Central memory CD4-positive, alpha-beta T cell (primary cell): ENCODE results near the gene SEPTIN10.
"Not testable (repeated sequence)": the region's sequence is repeated elsewhere in the genome, so short reads cannot be mapped to it uniquely, and the experiment has no call there.

ENCODE experiments used
- DNase-seq: peaks from one replicate; pipeline ENCODE4 v3.0.0; 2022

SEPTIN10 gene

DNA sequence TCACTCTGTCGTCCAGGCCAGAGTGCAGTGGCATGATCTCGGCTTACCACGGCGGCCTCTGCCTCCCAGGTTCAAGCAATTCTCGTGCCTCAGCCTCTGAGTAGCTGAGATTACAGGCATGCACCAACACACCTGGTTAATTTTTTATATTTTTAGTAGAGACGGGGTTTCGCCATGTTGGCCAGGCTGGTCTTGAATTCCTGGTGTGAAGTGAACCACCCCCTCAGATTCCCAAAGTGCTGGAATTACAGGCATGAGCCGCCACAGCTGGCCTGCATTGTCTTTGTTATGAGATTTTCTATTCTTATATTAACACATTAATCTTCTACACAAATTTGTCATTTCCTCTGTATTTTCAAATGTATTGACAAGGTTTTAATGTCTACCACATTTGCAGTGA, 75.2 kb downstream of the SEPTIN10 start:
- no peak for DNase-seq

DNA sequence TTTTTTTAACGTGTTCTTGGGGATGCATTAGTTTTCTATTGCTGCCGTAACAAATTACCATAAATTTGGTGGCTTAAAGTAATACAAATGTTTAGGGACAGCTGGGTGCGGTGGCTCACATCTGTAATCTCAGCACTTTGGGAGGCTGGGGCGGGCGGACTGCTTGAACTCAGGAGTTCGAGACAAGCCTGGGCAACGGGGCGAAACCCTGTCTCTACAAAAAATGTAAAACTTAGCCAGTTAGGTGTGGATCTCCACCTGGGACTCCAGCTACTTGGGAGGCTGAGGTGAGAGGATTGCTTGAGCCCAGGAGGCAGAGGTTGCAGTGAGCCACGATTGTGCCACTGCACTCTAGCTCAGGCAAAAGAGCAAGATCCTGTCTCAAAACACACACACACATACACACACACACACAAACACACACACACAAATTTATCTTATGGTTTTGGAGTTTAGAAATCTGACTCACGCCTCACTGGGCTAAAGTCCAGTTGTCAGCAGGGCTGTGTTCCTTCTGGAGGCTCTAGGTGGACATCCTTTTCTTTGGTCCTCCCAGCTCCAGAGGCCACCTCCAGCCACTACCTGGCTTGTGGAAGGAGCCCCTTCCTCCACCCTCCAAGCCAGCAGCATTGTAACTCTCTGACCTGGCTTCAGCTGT, 76.1 kb downstream of the SEPTIN10 start:
- DNase-seq, result no peak

DNA sequence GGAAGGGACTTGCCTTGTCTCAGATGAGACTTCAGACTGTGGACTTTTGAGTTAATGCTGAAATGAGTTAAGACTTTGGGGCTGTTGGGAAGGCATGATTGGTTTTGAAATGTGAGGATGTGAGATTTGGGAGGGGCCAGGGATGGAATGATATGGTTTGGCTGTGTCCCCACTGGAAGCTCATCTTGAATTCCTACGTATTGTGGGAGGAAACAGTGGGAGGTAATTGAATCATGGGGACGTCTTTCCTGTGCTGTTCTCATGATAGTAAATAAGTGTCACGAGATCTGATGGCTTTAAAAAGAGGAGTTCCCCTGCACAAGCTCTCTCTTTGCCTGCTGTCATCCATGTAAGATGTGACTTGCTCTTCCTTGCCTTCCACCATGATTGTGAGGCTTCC, 77.2 kb downstream of the SEPTIN10 start:
- not testable (repeated sequence) for DNase-seq

DNA sequence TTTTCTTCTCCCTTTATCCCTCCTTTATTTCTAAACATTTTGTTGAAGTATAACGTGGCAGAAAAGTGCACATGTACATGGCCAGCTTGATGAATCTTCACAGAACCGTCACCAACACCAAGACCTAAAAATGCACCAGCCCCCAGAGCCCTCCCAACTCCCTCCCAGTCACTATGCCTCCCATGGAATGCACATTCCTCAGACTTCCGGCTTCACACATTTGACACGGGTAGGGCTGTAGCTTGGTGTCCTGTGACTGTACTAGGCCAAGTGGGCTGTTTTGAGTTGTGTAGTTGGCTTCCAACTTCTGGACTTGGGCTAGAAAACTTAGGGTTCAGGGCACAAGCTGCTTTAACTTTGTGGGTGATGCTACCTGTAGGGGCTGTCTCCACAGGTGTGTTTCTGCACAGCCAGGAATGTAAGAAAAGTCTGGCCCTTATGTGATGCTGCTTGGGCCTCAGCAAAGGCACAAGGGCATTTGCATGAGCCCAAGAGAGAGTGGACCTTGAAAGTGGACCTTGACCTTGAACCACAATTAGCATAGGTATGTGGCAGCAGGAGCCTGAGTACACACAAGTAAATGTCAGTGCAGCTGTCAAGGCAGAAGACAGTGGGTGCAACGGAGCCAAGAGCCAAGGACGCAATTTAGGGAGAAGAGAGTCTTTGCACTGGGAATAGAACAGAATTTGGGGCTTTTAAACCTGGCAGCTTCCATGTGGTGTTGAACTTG, 78.4 kb downstream of the SEPTIN10 start:
- no peak for DNase-seq

DNA sequence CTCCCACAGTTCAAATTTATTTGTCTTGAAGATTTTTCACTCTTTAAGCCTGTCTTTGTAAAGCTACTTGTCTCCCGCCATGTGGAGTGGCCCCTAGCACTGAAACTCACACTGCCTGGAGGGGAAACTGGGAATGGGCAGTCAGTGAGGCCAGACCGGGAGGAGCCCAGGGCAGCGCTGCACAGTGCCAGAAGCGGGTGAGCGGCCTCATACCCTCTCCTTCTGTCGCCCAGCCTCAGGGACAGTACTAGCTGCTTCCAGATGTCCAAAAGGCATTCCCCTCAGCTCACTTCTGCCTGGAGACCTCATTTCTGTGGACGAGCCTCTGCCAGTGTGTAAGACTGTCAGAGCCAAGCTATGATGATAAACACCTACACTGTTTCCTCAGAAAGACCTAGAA, 79.9 kb downstream of the SEPTIN10 start:
- no peak for DNase-seq

DNA sequence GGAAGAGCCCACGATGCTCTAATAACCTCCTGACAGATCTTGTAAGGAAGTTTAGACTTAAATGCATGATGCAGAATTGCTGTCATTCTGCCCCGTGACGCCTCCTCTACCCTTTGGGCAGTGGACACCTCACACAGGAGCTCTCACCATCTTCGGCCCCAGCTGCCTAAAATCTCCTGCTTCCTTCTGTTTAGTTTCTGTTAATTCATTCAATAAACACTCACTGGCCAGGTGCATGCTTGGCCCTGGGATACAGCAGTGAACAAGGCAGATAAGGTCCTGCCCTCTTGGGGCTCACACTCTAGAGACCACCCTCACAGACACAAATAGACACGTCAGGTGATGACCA, 81.1 kb downstream of the SEPTIN10 start:
- DNase-seq, result no peak

DNA sequence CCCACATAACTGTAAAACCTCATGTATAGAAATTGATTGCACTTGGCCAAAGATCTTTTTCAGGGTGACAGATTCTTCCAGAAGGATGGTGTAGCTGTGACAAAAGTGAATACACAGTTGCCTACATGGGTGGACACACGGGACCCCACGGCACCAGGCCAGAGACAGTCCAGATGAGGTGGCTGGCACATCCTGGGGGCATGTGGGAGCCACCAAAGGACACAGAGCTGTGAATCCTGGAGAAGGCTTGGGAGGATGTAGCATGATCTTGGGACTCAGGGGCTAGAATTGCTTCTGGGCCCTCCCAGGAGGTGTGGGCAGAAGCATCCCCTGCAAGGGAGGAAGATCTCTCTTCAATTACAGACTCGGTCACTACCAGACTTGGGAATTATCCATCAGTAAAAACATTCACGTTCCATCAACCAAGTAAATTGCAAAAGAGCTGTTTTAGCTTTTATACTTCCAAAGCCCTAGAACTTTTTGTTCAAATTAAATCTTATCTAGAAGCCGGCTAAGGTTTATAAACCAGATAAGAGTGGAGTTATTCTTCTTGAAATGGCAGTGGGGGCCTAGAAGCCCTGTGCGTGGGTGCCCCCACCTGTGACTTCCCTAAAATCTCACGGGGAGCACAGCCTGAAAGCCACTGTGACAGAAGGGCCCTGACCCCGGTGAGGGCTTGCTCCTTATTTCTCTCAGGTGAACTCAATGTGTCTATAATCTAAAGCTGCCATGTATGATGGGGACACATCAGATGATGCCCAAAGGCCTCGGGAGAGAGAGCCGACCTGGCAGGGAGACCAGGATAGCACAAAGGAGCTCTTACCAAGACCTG, 81.7 kb downstream of the SEPTIN10 start:
- DNase-seq, result no peak

- no peak for DNase-seq
Measured at GRCh38 chr2:109531221-109531620, 82.5 kb downstream of the SEPTIN10 start.

DNA sequence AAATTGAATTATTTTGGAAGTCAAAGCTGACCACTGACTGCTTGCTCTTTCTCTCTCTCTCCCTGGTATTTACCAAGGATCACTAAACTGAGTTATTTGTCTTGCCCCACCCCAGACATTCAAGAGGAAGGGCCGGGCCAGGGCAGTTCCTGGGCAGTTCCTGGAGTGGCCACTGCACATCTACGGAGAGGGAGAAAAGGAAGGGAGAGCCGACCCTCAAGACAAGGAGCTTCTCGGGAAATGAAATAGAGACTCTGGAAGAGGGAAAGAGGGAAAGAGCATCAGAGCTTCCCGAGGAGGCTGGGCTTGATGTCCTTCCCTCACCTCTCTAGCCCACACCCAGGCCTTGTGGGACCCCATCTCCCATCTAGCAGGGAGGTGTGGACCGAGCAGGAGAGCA, 83.1 kb downstream of the SEPTIN10 start:
- DNase-seq, result no peak

DNA sequence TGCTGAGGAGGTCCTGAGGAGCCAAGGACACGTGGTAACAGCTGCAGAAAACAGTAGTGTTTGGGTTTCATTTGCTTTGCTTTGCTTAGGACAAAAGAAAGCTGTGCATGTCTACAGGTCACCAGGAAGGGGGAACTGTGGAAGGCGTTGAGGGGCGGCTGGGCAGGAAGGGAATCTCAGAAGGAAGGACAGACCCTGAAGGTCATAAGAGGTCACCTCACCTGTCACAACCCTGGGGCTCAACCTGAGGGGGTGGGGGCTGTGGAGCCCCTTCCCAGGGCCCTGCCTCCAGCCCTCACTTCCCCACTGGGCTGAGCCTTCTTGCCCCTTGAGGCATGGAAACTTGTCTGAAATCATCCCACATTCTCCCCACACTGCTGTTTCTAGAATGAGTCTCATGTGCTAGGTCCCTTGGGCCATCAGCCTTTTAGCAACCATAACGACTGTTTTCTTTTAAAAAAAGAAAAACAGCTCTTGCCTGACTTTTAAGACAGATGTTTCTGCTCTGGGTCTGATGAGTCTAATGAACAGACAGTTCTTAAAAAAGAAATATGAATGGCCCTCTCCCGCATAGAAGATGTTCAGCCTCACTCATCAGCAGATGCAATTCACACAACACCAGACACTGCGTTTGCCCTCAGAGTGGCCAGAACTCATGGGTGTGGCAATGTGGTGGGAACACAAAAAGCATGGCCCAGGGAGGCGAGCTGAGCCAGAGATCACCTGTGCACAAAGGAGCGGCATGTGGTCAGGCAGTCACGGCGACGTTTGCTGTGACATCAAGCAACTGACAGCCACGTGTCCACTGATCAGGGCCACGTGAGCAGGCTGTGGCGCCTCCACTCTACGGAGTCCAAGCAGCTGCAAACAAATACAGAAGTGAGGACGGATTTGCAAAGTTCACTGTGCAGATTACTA, 84.0 kb downstream of the SEPTIN10 start:
- no peak for DNase-seq

DNA sequence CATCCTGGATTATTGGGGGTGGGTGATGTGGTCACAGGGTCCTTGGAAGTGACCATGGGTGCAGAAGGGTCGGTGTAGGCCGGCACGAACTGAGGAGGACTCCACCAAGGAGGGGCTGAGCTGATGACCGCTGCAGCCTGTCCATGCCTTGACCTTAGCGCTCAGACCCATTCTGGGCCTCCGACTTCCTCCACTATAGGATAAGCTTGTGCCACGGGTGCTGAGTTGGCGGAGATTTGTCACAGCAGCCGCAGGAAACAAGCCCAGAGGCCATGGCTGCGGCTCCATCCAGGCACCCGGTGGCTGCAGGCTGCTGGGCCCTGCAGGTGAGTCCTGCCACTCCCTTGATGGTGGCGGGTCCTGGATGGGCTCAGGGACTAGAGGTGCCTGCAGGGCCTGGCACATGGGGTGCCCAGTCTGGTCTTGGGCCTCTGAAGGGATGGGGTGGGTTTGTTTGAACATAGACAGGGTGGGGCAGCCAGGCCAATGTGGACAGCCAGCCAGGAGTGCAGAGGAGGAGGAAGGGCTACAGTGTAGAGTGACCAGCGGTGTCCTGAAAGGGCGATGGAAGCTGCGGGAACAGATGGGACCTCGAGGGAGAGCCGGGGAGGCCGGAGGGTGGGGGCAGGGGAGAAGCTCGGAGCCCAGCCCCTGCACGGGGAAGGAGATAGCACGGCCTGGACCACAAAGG, 84.8 kb downstream of the SEPTIN10 start:
- no peak for DNase-seq

DNA sequence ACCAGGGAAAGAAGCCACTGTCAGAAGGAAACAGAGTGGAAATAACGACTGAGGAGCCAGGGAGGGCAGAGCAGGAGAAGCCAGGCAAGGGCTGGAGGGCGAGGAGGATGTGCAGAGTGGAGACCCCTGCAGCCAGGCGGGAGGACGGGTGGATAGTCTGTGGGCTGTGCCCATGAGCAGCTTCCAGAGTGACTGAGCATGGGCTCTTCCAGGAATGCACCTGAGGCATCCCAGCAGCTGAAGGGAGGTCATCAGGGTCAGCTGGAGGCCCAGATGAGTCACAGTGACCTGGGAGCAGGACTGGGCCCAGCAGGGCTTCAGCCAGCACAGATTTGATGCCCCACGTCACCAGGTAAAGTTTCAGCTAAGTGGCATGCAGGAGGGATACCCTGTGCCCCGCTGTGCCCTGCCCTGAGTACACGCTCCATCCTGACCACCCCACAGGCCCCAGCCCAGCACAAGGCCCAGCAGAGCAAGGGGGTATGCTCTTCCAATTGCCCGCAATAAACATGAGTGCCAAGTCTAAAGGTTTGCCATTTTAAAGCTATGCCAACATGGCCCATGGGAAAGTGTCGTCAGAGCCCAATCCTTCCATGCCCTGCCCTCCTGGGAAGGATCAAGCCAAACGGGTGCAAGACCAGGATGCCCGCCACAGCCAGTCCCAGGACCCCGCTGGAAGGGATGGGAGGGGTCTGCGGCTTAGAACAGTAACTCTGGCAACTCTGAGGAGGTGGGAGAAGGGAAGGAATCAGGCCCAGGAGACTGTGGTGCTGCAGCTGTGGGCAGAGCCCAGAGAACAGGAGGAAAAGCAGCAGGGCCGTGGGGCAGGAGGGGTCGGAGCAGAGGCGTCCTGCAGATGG, 85.7 kb downstream of the SEPTIN10 start:
- DNase-seq, result no peak

DNA sequence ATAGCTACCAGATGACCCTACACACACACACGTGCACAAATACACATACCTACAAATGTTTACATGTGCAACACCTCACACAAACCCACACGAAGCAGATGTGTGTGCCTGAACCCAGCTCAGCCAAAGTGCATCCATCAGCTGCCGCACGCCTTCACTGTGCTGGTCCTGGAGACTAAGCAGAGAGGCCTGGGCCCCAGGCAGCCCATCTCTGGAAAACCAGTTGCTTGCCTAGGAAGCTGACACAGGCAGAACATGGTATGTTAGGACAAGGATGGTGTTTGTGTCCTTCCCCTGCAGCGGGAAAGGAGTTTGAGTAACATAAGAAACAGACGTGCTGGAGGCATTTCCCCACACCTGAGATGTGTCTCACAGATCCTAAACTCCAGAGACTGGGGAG, 86.7 kb downstream of the SEPTIN10 start:
- DNase-seq, result no peak

GRCh38 chr2:109526442-109526970, 87.3 kb downstream of the SEPTIN10 start:
- no peak for DNase-seq

- DNase-seq, result no peak
Measured at GRCh38 chr2:109525836-109526235, 87.9 kb downstream of the SEPTIN10 start.

GRCh38 chr2:109523536-109524361, 90.0 kb downstream of the SEPTIN10 start:
- no peak for DNase-seq

- no peak for DNase-seq
Measured at GRCh38 chr2:109523121-109523520, 90.6 kb downstream of the SEPTIN10 start.

- DNase-seq, result no peak
Measured at GRCh38 chr2:109522063-109522374, 91.7 kb downstream of the SEPTIN10 start.

- no peak for DNase-seq
Measured at GRCh38 chr2:109521233-109522062, 92.3 kb downstream of the SEPTIN10 start.
